Neutrophil (primary cell): ENCODE results near the gene HERC4.

Experiments used
- H3K27ac ChIP-seq: fragments of 200-600 bp; sonication (generic); 2 replicates; pipeline ENCODE4 v1.5.1; 2016; ENCODE audit warnings: mild to moderate bottlenecking, moderate library complexity
- H3K27me3 ChIP-seq: fragments of 200-600 bp; sonication (generic); 2 replicates; pipeline ENCODE4 v1.6.0; 2016; ENCODE audit warnings: mild to moderate bottlenecking
- H3K36me3 ChIP-seq: fragments of 200-600 bp; sonication (generic); 2 replicates; pipeline ENCODE4 v1.5.1; 2017
- H3K4me1 ChIP-seq, 2 experiments: fragments of 200-600 bp in 1 of 2; sonication (generic) in 1 of 2; 1 replicate in 1 of 2; 2 replicates in 1 of 2; pipeline versions ENCODE4 v1.5.1 to v1.6.1; 2013 to 2016; ENCODE audit warnings: low read depth in 1 of 2, low read length in 1 of 2, mild to moderate bottlenecking in 1 of 2, moderate library complexity in 1 of 2; ENCODE audit not compliant: control insufficient read depth in 1 of 2, insufficient read depth in 1 of 2
- H3K4me3 ChIP-seq, 2 experiments: fragments of 200-600 bp in 1 of 2; sonication (generic) in 1 of 2; 1 replicate in 1 of 2; 2 replicates in 1 of 2; pipeline ENCODE4 v1.5.1; 2013 to 2016; ENCODE audit warnings: low read depth in 1 of 2, low read length in 1 of 2, mild to moderate bottlenecking in 1 of 2, moderate library complexity in 1 of 2
- H3K9me3 ChIP-seq: fragments of 200-600 bp; sonication (generic); 2 replicates; pipeline ENCODE4 v1.5.1; 2016
- CTCF ChIP-seq: fragments of 200-600 bp; sonication (generic); IDR thresholded peaks from 2 replicates; pipeline ENCODE4 v1.5.1; 2016; ENCODE audit warnings: antibody characterized with exemption

Gene HERC4

GRCh38 chr10:68067508-68067907 is 7.6 kb downstream of the HERC4 start:
- Histone ChIP-seq H3K4me3 (no peak overlapping the region), H3K36me3 (peaks cover 22% of the 10 kb centered on the region), H3K27ac (no peak overlapping the region), H3K9me3 (no peaks in the 10 kb centered on the region), H3K27me3 (no peaks in the 10 kb centered on the region), H3K4me1 (peaks cover 10 to 12% of the 10 kb centered on the region in 2 experiments)
- no peak for TF ChIP-seq CTCF

- H3K27ac ChIP-seq = no peak overlapping the region
- peaks cover 22% of the 10 kb centered on the region for H3K36me3 ChIP-seq
- no peak overlapping the region for H3K4me3 ChIP-seq
- H3K9me3 ChIP-seq = no peaks in the 10 kb centered on the region
- no peaks in the 10 kb centered on the region for H3K27me3 ChIP-seq
- peaks cover 5 to 8% of the 10 kb centered on the region in 2 experiments for H3K4me1 ChIP-seq
- no peak for TF ChIP-seq CTCF
Observed at GRCh38 chr10:68067029-68067428, 8.1 kb downstream of the HERC4 start.

GRCh38 chr10:68053553-68053952 is 21.5 kb downstream of the HERC4 start:
- TF ChIP-seq CTCF = no peak
- Histone ChIP-seq H3K27ac (no peak overlapping the region), H3K9me3 (no peaks in the 10 kb centered on the region), H3K36me3 (peaks cover 15% of the 10 kb centered on the region), H3K4me1 (peaks cover 11 to 12% of the 10 kb centered on the region in 2 experiments), H3K27me3 (no peaks in the 10 kb centered on the region), H3K4me3 (no peak overlapping the region)

- Histone ChIP-seq H3K27me3 (no peaks in the 10 kb centered on the region), H3K9me3 (no peaks in the 10 kb centered on the region), H3K27ac (peak overlapping the region; percentile 64), H3K4me1 (peaks cover 11 to 12% of the 10 kb centered on the region in 2 experiments), H3K4me3 (no peak overlapping the region), H3K36me3 (peaks cover 9% of the 10 kb centered on the region)
- TF ChIP-seq CTCF = no peak
Observed at GRCh38 chr10:68052463-68052862, 22.6 kb downstream of the HERC4 start.

GRCh38 chr10:68049289-68050078 is 25.6 kb downstream of the HERC4 start:
- no peak for TF ChIP-seq CTCF
- no peak overlapping the region for H3K27ac ChIP-seq
- peaks cover 6% of the 10 kb centered on the region for H3K36me3 ChIP-seq
- no peaks in the 10 kb centered on the region for H3K27me3 ChIP-seq
- H3K9me3 ChIP-seq = no peaks in the 10 kb centered on the region
- no peak overlapping the region for H3K4me3 ChIP-seq
- peaks cover 11 to 12% of the 10 kb centered on the region in 2 experiments for H3K4me1 ChIP-seq
